IMR-90 (cell line): Measurements from ENCODE around the gene SRGN. TPM values are rescaled to one million over a fixed set of nuclear protein-coding genes. Genes with fewer than 3 reads are reported as not detected.

ENCODE experiments used
- CHD1 ChIP-seq: IDR thresholded peaks from 2 replicates; pipeline ENCODE4 v1.6.1; 2012; ENCODE audit warnings: low read depth, low read length, improper control_type of control experiment
- NFE2L2 ChIP-seq: fragments of 150-350 bp; IDR thresholded peaks from 2 replicates; pipeline ENCODE4 v1.6.1; 2016; ENCODE audit warnings: low read depth, mild to moderate bottlenecking, low read length
- RCOR1 ChIP-seq: IDR thresholded peaks from 2 replicates; pipeline ENCODE4 v1.6.1; 2012; ENCODE audit warnings: mild to moderate bottlenecking, low read length, improper control_type of control experiment; ENCODE audit not compliant: insufficient replicate concordance
- RFX5 ChIP-seq: IDR thresholded peaks from 2 replicates; pipeline ENCODE4 v1.8.0; 2012; ENCODE audit warnings: low read depth, mild to moderate bottlenecking, low read length, moderate library complexity
- polyA plus RNA-seq, 3 experiments: library from polyadenylated mRNA; depleted of rRNA; stranded (reverse); fragments of >200 nt; gene quantifications; 2 replicates each; pipeline ENCODE4 v1.2.3, GENCODE V29; 2012; ENCODE audit warnings: low replicate concordance in 1 of 3
- total RNA-seq: library from RNA; depleted of rRNA; stranded (reverse); fragments of >200 nt; gene quantifications from 2 replicates; pipeline ENCODE4 v1.2.3, GENCODE V29; 2012

The SRGN gene
- total and polyA plus RNA-seq, 2 of the 4 experiments (the other 2 are of a cell fraction) = 33.3 to 41.4 TPM

- TF ChIP-seq RCOR1 (no peak), RFX5 (no peak), CHD1 (no peak), NFE2L2 (no peak)
Measured at GRCh38 chr10:69089638-69090599, 2.0 kb downstream of the SRGN start (continued).
